ENCODE results near the gene ZNF570.

GRCh38 chr19:37537391-37537947, 68.3 kb downstream of the ZNF570 start:
- TF ChIP-seq EZH2phosphoT487 (IDR thresholded peaks at IDR 0.05; ENCODE audit: borderline replicate concordance, low read length) = no peak
- no peak for TF ChIP-seq CTCF (conservative IDR thresholded peaks at IDR 0.05; ENCODE audit: low read depth, low read length)
- no peak for TF ChIP-seq EZH2 (IDR thresholded peaks at IDR 0.05; ENCODE audit: low read length, unreplicated experiment)
